ENCODE results near the gene ABHD6.

ABHD6 gene

GRCh38 chr3:58274027-58274614 lies 36.5 kb downstream of the ABHD6 start:
- Histone ChIP-seq H4K12ac (ENCODE audit: low read depth, low read length) (no peak overlapping the region), H3K27me3 (ENCODE audit: insufficient read depth, low read length) (no peaks in the 10 kb centered on the region)

DNA sequence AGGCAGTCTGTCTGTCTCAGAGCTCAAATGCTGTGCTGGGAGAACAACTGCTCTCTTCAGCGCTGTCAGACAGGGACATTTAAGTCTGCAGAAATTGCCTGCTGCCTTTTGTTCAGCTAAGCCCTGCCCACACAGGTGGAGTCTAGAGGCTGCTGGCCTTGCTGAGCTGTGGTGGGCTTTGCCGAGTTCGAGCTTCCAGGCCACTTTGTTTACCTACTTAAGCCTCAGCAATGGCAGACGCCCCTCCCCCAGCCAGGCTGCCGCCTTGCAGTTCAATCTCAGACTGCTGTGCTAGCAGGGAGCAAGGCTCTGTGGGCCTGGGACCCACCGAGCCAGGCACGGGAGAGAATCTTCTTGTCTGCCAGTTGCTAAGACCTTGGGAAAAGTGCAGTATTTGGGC lies 43.5 kb downstream of the ABHD6 start:
- Histone ChIP-seq H4K91ac (ENCODE audit: low read depth, low read length) (no peak overlapping the region), H3K79me1 (ENCODE audit: low read length) (no peaks in the 10 kb centered on the region), H3K18ac (ENCODE audit: low read length) (no peak overlapping the region), H3K4me3 (ENCODE audit: low read depth, low read length) (no peak overlapping the region), H2AFZ (ENCODE audit: insufficient read depth, low read length, poor library complexity) (no peak overlapping the region), H2BK12ac (ENCODE audit: low read length) (no peak overlapping the region), H3K23ac (ENCODE audit: low read length) (no peak overlapping the region), H2BK120ac (ENCODE audit: insufficient read depth, low read length, poor library complexity) (no peak overlapping the region), H3K4me1 (ENCODE audit: control insufficient read depth in 1 of 2, insufficient read depth in 2 of 2, low read length in 2 of 2) (no peaks in the 10 kb centered on the region), H3K4ac (ENCODE audit: low read depth, low read length) (no peak overlapping the region), H2BK5ac (ENCODE audit: low read depth, low read length, poor library complexity) (no peak overlapping the region), H3K36me3 (ENCODE audit: control insufficient read depth in 1 of 2, insufficient read depth in 2 of 2, low read length in 2 of 2) (peaks cover 2 to 3% of the 10 kb centered on the region in 2 experiments), H3K27me3 (ENCODE audit: insufficient read depth, low read length) (no peaks in the 10 kb centered on the region), H3K27ac (ENCODE audit: low read depth, low read length) (no peak overlapping the region), H2AK5ac (ENCODE audit: low read length) (no peak overlapping the region), H3K14ac (ENCODE audit: low read length) (no peak overlapping the region), H3K9ac (ENCODE audit: low read length) (no peak overlapping the region), H3K9me3 (ENCODE audit: insufficient read depth, low read depth, low read length) (no peaks in the 10 kb centered on the region), H3K79me2 (ENCODE audit: control insufficient read depth, insufficient read depth, low read length, poor library complexity) (no peaks in the 10 kb centered on the region), H4K12ac (ENCODE audit: low read depth, low read length) (no peak overlapping the region), H4K8ac (ENCODE audit: low read depth, low read length) (no peak overlapping the region), H3K4me2 (ENCODE audit: low read length) (no peak overlapping the region)
- DNase-seq = no peak
- no CpG with 5 or more reads among the region's 7 CpGs for WGBS (ENCODE audit: extremely low coverage, insufficient coverage, insufficient read length)

More at GRCh38 chr3:58274027-58274614, 36.5 kb downstream of the ABHD6 start:
- H3K27ac ChIP-seq (ENCODE audit: low read depth, low read length) = no peak overlapping the region
- no peak overlapping the region for H3K23ac ChIP-seq (ENCODE audit: low read length)
- H4K91ac ChIP-seq (ENCODE audit: low read depth, low read length) = no peak overlapping the region
- no peaks in the 10 kb centered on the region for H3K79me1 ChIP-seq (ENCODE audit: low read length)
- WGBS (ENCODE audit: extremely low coverage, insufficient coverage, insufficient read length) = no CpG with 5 or more reads among the region's 3 CpGs
- no peak overlapping the region for H3K18ac ChIP-seq (ENCODE audit: low read length)
- H2AK5ac ChIP-seq (ENCODE audit: low read length) = no peak overlapping the region
- H2BK5ac ChIP-seq (ENCODE audit: low read depth, low read length, poor library complexity) = no peak overlapping the region
- H3K4me3 ChIP-seq (ENCODE audit: low read depth, low read length) = no peak overlapping the region
- no peaks in the 10 kb centered on the region for H3K36me3 ChIP-seq (ENCODE audit: control insufficient read depth in 1 of 2, insufficient read depth in 2 of 2, low read length in 2 of 2)
- no peak for DNase-seq
- no peak overlapping the region for H2BK12ac ChIP-seq (ENCODE audit: low read length)
- no peak overlapping the region for H3K14ac ChIP-seq (ENCODE audit: low read length)
- H2BK120ac ChIP-seq (ENCODE audit: insufficient read depth, low read length, poor library complexity) = no peak overlapping the region
- no peak overlapping the region for H3K4me2 ChIP-seq (ENCODE audit: low read length)
- no peaks in the 10 kb centered on the region for H3K79me2 ChIP-seq (ENCODE audit: control insufficient read depth, insufficient read depth, low read length, poor library complexity)
- no peaks in the 10 kb centered on the region for H3K9me3 ChIP-seq (ENCODE audit: insufficient read depth, low read depth, low read length)
- no peak overlapping the region for H3K9ac ChIP-seq (ENCODE audit: low read length)
- no peak overlapping the region for H4K8ac ChIP-seq (ENCODE audit: low read depth, low read length)
- no peak overlapping the region for H2AFZ ChIP-seq (ENCODE audit: insufficient read depth, low read length, poor library complexity)
- H3K4ac ChIP-seq (ENCODE audit: low read depth, low read length) = no peak overlapping the region
- H3K4me1 ChIP-seq (ENCODE audit: control insufficient read depth in 1 of 2, insufficient read depth in 2 of 2, low read length in 2 of 2) = no peaks in the 10 kb centered on the region

DNA sequence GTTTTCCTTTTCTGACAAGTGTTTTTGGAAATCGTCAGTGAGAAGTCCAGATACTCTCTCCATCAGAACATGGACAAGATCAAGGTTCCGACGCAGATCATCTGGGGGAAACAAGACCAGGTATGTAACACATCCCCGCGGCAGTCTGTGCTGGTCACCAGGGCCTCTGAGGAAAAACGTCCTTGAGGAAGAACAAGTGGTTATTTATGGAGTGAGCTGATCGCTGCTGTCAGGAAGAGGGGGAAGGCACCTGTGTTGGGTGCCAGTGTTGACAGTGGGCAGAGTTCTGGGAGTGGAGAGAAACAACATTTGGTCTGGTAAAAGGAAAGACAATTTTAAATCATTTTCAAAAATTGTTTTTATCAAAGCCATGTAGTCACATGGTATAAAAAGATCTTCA lies 47.7 kb downstream of the ABHD6 start:
- no CpG with 5 or more reads among the region's 7 CpGs for WGBS (ENCODE audit: extremely low coverage, insufficient coverage, insufficient read length)
- no peak overlapping the region for H4K12ac ChIP-seq (ENCODE audit: low read depth, low read length)
- DNase-seq = no peak
- no peaks in the 10 kb centered on the region for H3K9me3 ChIP-seq (ENCODE audit: insufficient read depth, low read depth, low read length)
- H3K79me1 ChIP-seq (ENCODE audit: low read length) = no peaks in the 10 kb centered on the region
- no peak overlapping the region for H2BK12ac ChIP-seq (ENCODE audit: low read length)
- no peaks in the 10 kb centered on the region for H3K79me2 ChIP-seq (ENCODE audit: control insufficient read depth, insufficient read depth, low read length, poor library complexity)
- H3K4me1 ChIP-seq (ENCODE audit: control insufficient read depth in 1 of 2, insufficient read depth in 2 of 2, low read length in 2 of 2) = no peaks in the 10 kb centered on the region
- H3K27me3 ChIP-seq (ENCODE audit: insufficient read depth, low read length) = no peaks in the 10 kb centered on the region
- no peak overlapping the region for H2BK120ac ChIP-seq (ENCODE audit: insufficient read depth, low read length, poor library complexity)
- H3K4me2 ChIP-seq (ENCODE audit: low read length) = no peak overlapping the region
- no peak overlapping the region for H3K27ac ChIP-seq (ENCODE audit: low read depth, low read length)
- no peak overlapping the region for H3K4ac ChIP-seq (ENCODE audit: low read depth, low read length)
- H3K23ac ChIP-seq (ENCODE audit: low read length) = no peak overlapping the region
- no peak overlapping the region for H2BK5ac ChIP-seq (ENCODE audit: low read depth, low read length, poor library complexity)
- H4K8ac ChIP-seq (ENCODE audit: low read depth, low read length) = no peak overlapping the region
- H3K18ac ChIP-seq (ENCODE audit: low read length) = no peak overlapping the region
- no peak overlapping the region for H2AK5ac ChIP-seq (ENCODE audit: low read length)
- H3K36me3 ChIP-seq (ENCODE audit: control insufficient read depth in 1 of 2, insufficient read depth in 2 of 2, low read length in 2 of 2) = peaks cover 2 to 3% of the 10 kb centered on the region in 2 experiments
- H3K9ac ChIP-seq (ENCODE audit: low read length) = no peak overlapping the region
- H4K91ac ChIP-seq (ENCODE audit: low read depth, low read length) = no peak overlapping the region
- H3K4me3 ChIP-seq (ENCODE audit: low read depth, low read length) = no peak overlapping the region
- H3K14ac ChIP-seq (ENCODE audit: low read length) = no peak overlapping the region
- no peak overlapping the region for H2AFZ ChIP-seq (ENCODE audit: insufficient read depth, low read length, poor library complexity)

DNA sequence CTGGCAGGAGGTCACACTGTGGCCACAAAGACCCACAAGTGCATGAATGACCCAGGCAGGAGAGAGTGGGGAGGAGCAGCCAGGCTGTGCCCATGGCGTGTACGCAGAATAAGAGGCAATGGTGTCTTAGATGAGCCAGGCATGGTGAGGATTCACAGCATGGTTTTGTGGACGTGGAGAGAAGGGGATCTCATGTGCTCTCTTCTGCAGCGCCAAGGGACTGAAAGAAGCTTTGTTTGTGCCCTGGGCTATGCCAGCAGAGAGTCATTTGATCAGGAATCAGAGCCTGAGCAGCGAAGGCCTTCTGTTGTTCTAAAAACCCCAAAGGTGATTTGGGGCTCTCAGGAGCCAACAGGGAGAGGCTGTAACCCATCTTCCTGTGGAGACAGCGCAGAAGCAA lies 49.8 kb downstream of the ABHD6 start:
- H2BK12ac ChIP-seq (ENCODE audit: low read length) = no peak overlapping the region
- no peak overlapping the region for H4K91ac ChIP-seq (ENCODE audit: low read depth, low read length)
- no peak for DNase-seq
- no CpG with 5 or more reads among the region's 6 CpGs for WGBS (ENCODE audit: extremely low coverage, insufficient coverage, insufficient read length)
- no peak overlapping the region for H3K14ac ChIP-seq (ENCODE audit: low read length)
- H3K79me1 ChIP-seq (ENCODE audit: low read length) = no peaks in the 10 kb centered on the region
- H3K23ac ChIP-seq (ENCODE audit: low read length) = no peak overlapping the region
- H3K27me3 ChIP-seq (ENCODE audit: insufficient read depth, low read length) = no peaks in the 10 kb centered on the region
- no peak overlapping the region for H4K8ac ChIP-seq (ENCODE audit: low read depth, low read length)
- no peak overlapping the region for H4K12ac ChIP-seq (ENCODE audit: low read depth, low read length)
- H3K18ac ChIP-seq (ENCODE audit: low read length) = no peak overlapping the region
- H3K4me3 ChIP-seq (ENCODE audit: low read depth, low read length) = no peak overlapping the region
- no peak overlapping the region for H2AFZ ChIP-seq (ENCODE audit: insufficient read depth, low read length, poor library complexity)
- H3K36me3 ChIP-seq (ENCODE audit: control insufficient read depth in 1 of 2, insufficient read depth in 2 of 2, low read length in 2 of 2) = peaks cover 2 to 3% of the 10 kb centered on the region in 2 experiments
- no peak overlapping the region for H3K4ac ChIP-seq (ENCODE audit: low read depth, low read length)
- no peaks in the 10 kb centered on the region for H3K79me2 ChIP-seq (ENCODE audit: control insufficient read depth, insufficient read depth, low read length, poor library complexity)
- H3K9me3 ChIP-seq (ENCODE audit: insufficient read depth, low read depth, low read length) = no peaks in the 10 kb centered on the region
- no peak overlapping the region for H2AK5ac ChIP-seq (ENCODE audit: low read length)
- H3K27ac ChIP-seq (ENCODE audit: low read depth, low read length) = no peak overlapping the region
- H3K4me1 ChIP-seq (ENCODE audit: control insufficient read depth in 1 of 2, insufficient read depth in 2 of 2, low read length in 2 of 2) = no peaks in the 10 kb centered on the region
- no peak overlapping the region for H3K4me2 ChIP-seq (ENCODE audit: low read length)
- H3K9ac ChIP-seq (ENCODE audit: low read length) = no peak overlapping the region
- no peak overlapping the region for H2BK120ac ChIP-seq (ENCODE audit: insufficient read depth, low read length, poor library complexity)
- no peak overlapping the region for H2BK5ac ChIP-seq (ENCODE audit: low read depth, low read length, poor library complexity)
